ENCODE measurements around the gene RNFT1.
A peak's percentile ranks its signal among the peaks of the same experiment; 100 is the strongest.
"Not testable (repeated sequence)": the region's sequence is repeated elsewhere in the genome, so short reads cannot be mapped to it uniquely, and the experiment has no call there.

The RNFT1 gene

DNA sequence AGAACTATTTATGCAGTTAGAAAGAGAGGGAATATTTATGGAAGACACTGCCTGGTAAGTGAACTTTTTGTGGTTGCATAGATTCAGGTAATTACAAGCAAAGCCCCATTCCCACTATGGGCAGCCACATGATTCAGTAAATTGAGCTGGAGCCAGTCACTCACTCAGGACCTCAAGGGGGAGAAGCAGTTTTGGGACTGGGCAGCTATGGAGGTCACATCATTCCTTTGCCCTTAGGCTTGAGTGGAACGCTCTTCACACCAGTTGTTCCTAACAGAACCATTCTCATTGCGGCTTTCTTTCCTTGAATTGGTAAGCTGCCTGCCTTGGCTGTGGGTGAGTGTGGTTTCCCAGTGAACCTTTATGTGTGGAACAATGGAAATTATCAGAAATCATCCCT, 34.4 kb downstream of the RNFT1 start:
- not testable (repeated sequence) for DNase-seq (ENCODE audit: low spot score)

DNA sequence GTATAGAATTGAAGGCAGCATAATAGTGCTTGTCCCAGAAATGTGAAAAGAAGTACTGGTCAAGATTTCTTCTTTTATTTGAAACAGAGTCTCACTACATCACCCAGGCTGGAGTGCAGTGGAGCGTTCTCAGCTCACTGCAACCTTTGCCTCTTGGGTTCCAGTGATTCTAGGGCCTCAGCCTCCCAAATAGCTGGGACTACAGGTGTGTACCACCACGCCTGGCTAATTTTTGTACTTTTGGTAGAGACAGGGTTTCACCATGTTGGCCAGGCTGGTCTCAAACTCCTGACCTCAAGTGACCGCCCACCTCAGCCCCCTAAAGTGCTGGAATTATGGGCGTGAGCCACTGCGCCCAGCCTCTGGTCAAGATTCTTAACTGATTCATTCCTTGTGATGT, 43.9 kb downstream of the RNFT1 start:
- not testable (repeated sequence) for DNase-seq (ENCODE audit: low spot score)

DNA sequence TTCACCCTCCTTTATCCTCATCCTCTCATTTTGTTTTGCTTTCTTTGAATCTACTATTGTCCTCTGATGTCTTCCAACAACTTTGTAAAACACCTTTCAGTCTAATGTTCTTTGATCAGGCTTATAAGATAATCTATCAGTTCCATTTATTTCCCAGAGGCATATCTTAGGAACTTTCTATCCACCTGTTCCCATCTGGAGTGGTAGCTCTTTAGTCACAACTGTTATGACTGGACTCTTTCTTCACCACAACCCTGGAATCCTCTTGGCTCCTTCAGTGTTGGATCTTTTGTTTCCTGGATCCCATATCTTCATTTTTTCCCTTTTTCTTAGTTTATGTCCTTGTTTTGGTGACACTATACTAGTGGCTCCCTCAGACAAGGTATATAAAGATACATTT, 48.1 kb downstream of the RNFT1 start:
- no peak for DNase-seq (ENCODE audit: low spot score)

DNA sequence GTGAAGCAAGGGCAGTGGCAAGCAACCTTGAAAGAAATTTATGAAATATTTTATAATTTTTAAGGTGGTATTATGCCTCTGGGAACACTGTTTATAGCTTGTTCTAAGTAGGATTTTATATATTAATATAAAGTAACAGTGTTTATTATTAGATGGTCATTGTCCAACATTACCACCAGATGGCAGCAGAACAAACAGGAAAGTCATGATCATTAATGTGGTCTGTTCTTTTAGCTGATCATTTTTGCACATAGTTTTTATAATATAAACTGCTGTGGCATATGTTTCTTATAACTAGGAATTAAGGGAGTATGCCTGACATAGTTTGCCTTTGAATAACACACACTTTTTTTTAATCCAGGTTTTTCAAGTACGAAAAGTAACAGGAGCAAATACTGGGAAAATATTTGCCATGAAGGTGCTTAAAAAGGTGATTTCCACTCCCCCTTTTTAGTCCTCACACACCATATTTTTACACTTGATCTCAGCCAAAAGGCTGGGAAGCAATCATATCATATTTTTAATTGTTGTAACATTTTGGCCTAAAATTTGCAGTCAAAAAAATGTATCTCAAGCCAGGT, 50.2 kb downstream of the RNFT1 start:
- DNase-seq (ENCODE audit: low spot score) = peak; percentile 62

DNA sequence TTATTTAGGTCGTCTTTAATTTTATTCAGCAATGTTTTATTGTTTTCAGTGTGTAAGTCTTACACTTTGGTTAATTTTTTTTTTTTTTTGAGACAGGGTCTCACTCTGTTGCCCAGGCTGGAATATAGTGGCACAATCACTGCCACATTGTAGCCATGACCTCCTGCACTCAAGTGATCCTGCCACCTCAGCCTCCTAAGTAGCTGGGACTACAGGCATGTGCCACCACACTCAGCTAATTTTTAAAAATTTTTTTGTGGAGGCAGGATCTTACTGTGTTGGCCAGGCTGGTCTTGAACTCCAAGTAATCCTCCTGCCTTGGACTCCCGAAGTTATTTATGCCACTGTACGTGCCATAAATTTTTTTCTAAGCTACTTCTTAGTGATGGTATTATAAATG, 57.1 kb downstream of the RNFT1 start:
- DNase-seq (ENCODE audit: low spot score) = no peak

DNA sequence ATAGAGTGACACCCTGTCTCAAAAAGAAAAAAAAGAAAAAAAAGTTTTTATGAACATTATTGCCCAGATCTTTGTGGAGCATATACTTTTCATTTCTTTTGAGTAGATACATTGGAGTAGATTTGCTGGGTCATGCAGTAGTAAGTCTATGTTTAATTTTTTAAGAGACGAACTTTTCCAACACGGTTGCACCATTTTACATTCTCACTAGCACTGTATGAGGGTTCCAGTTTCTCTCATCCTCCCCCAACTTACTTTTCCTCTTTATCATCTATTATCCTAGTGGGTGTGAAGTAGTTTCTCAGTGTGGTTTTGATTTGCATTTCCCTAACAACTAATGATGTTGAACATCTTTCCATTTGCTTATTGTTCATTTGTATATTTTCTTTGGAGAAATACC, 61.1 kb downstream of the RNFT1 start:
- DNase-seq (ENCODE audit: low spot score) = no peak
